Endothelial cell of umbilical vein (primary cell): ENCODE data around the gene SAT2. TPM values are rescaled to one million over a fixed set of nuclear protein-coding genes. Genes with fewer than 3 reads are reported as not detected.

Experiments used
- BruUV-seq: library from RNA; stranded (reverse); fragments of 400-500 nt; replicated peaks from 2 replicates; lab custom pipeline; 2021; lab: Mats Ljungman, UMichigan
- CTCF ChIA-PET: fragments of 300-600, 350-600 bp; sonication (Branson Sonifier 250); formaldehyde crosslinking; loops from one replicate; lab custom pipeline; 2021; ENCODE audit warnings: antibody characterized with exemption, inconsistent platforms; lab: Charles Lee
- POLR2A ChIA-PET: fragments of 300-600, 350-600 bp; sonication (Branson Sonifier 250); formaldehyde crosslinking; loops from one replicate; lab custom pipeline; 2021; ENCODE audit warnings: antibody characterized with exemption, inconsistent platforms; lab: Charles Lee
- DNase-seq: peaks from one replicate; pipeline ENCODE4 v3.0.0-alpha.2; 2011; ENCODE audit warnings: low read depth, low spot score
- FAIRE-seq: peaks from 2 replicates; lab custom pipeline; 2011; peaks lifted over from hg19 to GRCh38; lab: Jason Lieb, UNC
- H2AFZ ChIP-seq: 2 replicates; pipeline ENCODE4 v1.6.0; 2012; ENCODE audit warnings: low read depth, low read length, control low read depth, inconsistent platforms
- H3K27ac ChIP-seq: 2 replicates; pipeline ENCODE4 v1.5.1; 2011; ENCODE audit warnings: low read depth, mild to moderate bottlenecking, control low read depth, low read length, moderate library complexity; ENCODE audit not compliant: insufficient read depth
- H3K27me3 ChIP-seq, 2 experiments: 2 replicates each; pipeline versions ENCODE4 v1.6.0 to v1.6.1; 2011; ENCODE audit warnings: low read length in 2 of 2, mixed read lengths in 1 of 2; ENCODE audit not compliant: control insufficient read depth in 2 of 2, insufficient read depth in 2 of 2
- H3K36me3 ChIP-seq, 2 experiments: 2 replicates in 1 of 2; 3 replicates in 1 of 2; pipeline ENCODE4 v1.5.1; 2011; ENCODE audit warnings: low read length in 2 of 2, mild to moderate bottlenecking in 1 of 2, moderate library complexity in 1 of 2; ENCODE audit not compliant: control insufficient read depth in 2 of 2, insufficient read depth in 2 of 2; ENCODE audit errors: extremely low read depth in 1 of 2
- H3K4me1 ChIP-seq: 3 replicates; pipeline ENCODE4 v1.5.1; 2011; ENCODE audit warnings: mild to moderate bottlenecking, low read length; ENCODE audit not compliant: control insufficient read depth, insufficient read depth; ENCODE audit errors: extremely low read depth
- H3K4me2 ChIP-seq: 2 replicates; pipeline ENCODE4 v1.6.1; 2011; ENCODE audit warnings: low read length, control low read depth, mixed read lengths; ENCODE audit not compliant: insufficient read depth
- H3K4me3 ChIP-seq, 3 experiments: fragments of 200-600 bp in 1 of 3; sonication (generic), shearing (Covaris generic) in 1 of 3; replicated peaks in 1 of 3; 2 replicates each; pipeline ENCODE4 v1.5.1; 2011 to 2016; ENCODE audit warnings: control low read depth in 3 of 3, low read length in 3 of 3, mild to moderate bottlenecking in 2 of 3, inconsistent platforms in 1 of 3, low read depth in 1 of 3, moderate library complexity in 1 of 3; ENCODE audit not compliant: insufficient read depth in 1 of 3
- H3K79me2 ChIP-seq: 2 replicates; pipeline ENCODE4 v1.6.0; 2012; ENCODE audit warnings: low read length, inconsistent platforms; ENCODE audit not compliant: control insufficient read depth, insufficient read depth
- H3K9ac ChIP-seq: replicated peaks from 2 replicates; pipeline ENCODE3; 2011; ENCODE audit warnings: low read length, control low read depth; ENCODE audit not compliant: insufficient read depth; ENCODE audit errors: extremely low read depth
- H3K9me1 ChIP-seq: replicated peaks from 3 replicates; pipeline ENCODE4 v1.6.0; 2011; ENCODE audit warnings: mild to moderate bottlenecking, low read length; ENCODE audit not compliant: control insufficient read depth, insufficient read depth; ENCODE audit errors: extremely low read depth
- H3K9me3 ChIP-seq: replicated peaks from 2 replicates; pipeline ENCODE4 v1.5.1; 2012; ENCODE audit warnings: low read length, inconsistent platforms; ENCODE audit not compliant: control insufficient read depth, insufficient read depth
- H4K20me1 ChIP-seq: replicated peaks from 2 replicates; pipeline ENCODE3; 2011; ENCODE audit warnings: mild to moderate bottlenecking, low read length; ENCODE audit not compliant: control insufficient read depth, insufficient read depth; ENCODE audit errors: extremely low read depth
- CTCF ChIP-seq, 2 donors: IDR thresholded peaks; 1 replicate in 1 of 2; 2 replicates in 1 of 2; pipeline ENCODE4 v1.5.1; 2011; ENCODE audit warnings: low read length in 2 of 2, mild to moderate bottlenecking in 2 of 2, moderate library complexity in 2 of 2, control low read depth in 1 of 2, inconsistent platforms in 1 of 2, low read depth in 1 of 2; ENCODE audit not compliant: insufficient read depth in 1 of 2; ENCODE audit errors: extremely low read depth in 1 of 2
- EZH2 ChIP-seq: IDR thresholded peaks from 2 replicates; pipeline ENCODE4 v1.6.1; 2012; ENCODE audit warnings: borderline replicate concordance, low read depth, mild to moderate bottlenecking, moderate library complexity, low read length, inconsistent platforms; ENCODE audit not compliant: severe bottlenecking
- FOS ChIP-seq: IDR thresholded peaks from 2 replicates; pipeline ENCODE4 v1.6.1; 2011; ENCODE audit warnings: mild to moderate bottlenecking, low read length, moderate library complexity, borderline replicate concordance; ENCODE audit not compliant: insufficient read depth
- GATA2 ChIP-seq: IDR thresholded peaks from 2 replicates; pipeline ENCODE4 v1.7.0; 2011; ENCODE audit warnings: low read depth, mild to moderate bottlenecking, moderate library complexity, mixed read lengths, low read length; ENCODE audit not compliant: insufficient read length, insufficient read depth
- JUN ChIP-seq: IDR thresholded peaks from 2 replicates; pipeline ENCODE4 v1.6.1; 2011; ENCODE audit warnings: borderline replicate concordance, low read depth; ENCODE audit not compliant: insufficient read length, insufficient read depth
- MAX ChIP-seq: IDR thresholded peaks from 2 replicates; pipeline ENCODE4 v1.6.1; 2011; ENCODE audit not compliant: insufficient read depth, insufficient read length
- MYC ChIP-seq: IDR thresholded peaks from one replicate; pipeline ENCODE4 v1.6.1; 2011; ENCODE audit warnings: mild to moderate bottlenecking, low read depth, low read length
- POLR2A ChIP-seq: IDR thresholded peaks from 2 replicates; pipeline ENCODE4 v1.6.1; 2012; ENCODE audit warnings: low read depth, mild to moderate bottlenecking, control low read depth, low read length
- POLR2AphosphoS5 ChIP-seq: IDR thresholded peaks from 2 replicates; pipeline ENCODE4 v1.6.1; 2012; ENCODE audit warnings: low read depth, mild to moderate bottlenecking, control low read depth, low read length, moderate library complexity; ENCODE audit not compliant: insufficient read depth
- dilution Hi-C: fragments of 300-500 bp; cut with MboI; formaldehyde crosslinking; loops from one replicate; pipeline ENCODE4 v1.15.0; 2019; ENCODE audit warnings: low sequenced_read_pairs; ENCODE audit not compliant: extremely low pct_ligation_motif_present
- intact Hi-C: fragments of 100-400 bp; cut with micrococcal nuclease; formaldehyde crosslinking; loops from one replicate; pipeline ENCODE4 v1.10.0; 2022
- polyA plus RNA-seq, 4 experiments: library from polyadenylated mRNA; depleted of rRNA in 3 of 4; stranded (reverse) in 3 of 4; unstranded in 1 of 4; fragments of >200 nt; gene quantifications; 2 replicates each; pipeline versions ENCODE4 v1.2.1 to v1.2.3, GENCODE V29; 2011 to 2012; ENCODE audit warnings: missing spikeins in 1 of 4
- total RNA-seq: library from RNA; stranded (reverse); gene quantifications from 2 replicates; pipeline ENCODE4 v1.2.3, GENCODE V29; 2021

Gene SAT2
- total and polyA plus RNA-seq, 2 donors (not counting 3 experiments of a cell fraction or from before 2014, with no cell fraction given) = 38.0 to 51.8 TPM

GRCh38 chr17:7610641-7611040 is 17.0 kb downstream of the SAT2 start:
- Histone ChIP-seq H3K4me2 (no peak overlapping the region), H3K27ac (no peak overlapping the region), H3K4me1 (peaks cover 24% of the 10 kb centered on the region), H3K9me1 (no peaks in the 10 kb centered on the region), H3K4me3 (no peak overlapping the region), H4K20me1 (peaks cover 3% of the 10 kb centered on the region), H3K79me2 (peaks cover 52% of the 10 kb centered on the region), H2AFZ (no peak overlapping the region), H3K9me3 (no peaks in the 10 kb centered on the region), H3K36me3 (peaks cover under 1 to 2% of the 10 kb centered on the region in 2 experiments), H3K27me3 (no peaks in the 10 kb centered on the region), H3K9ac (no peak overlapping the region)
- no peak for TF ChIP-seq GATA2
- TF ChIP-seq POLR2AphosphoS5 = no peak
- no peak for TF ChIP-seq CTCF (IDR thresholded peaks at IDR 0.05; ENCODE audit: extremely low read depth in 1 of 2, insufficient read depth in 1 of 2, low read depth in 1 of 2, low read length in 2 of 2)
- no peak for TF ChIP-seq MAX
- TF ChIP-seq JUN = no peak
- no peak for TF ChIP-seq EZH2
- TF ChIP-seq MYC = no peak
- TF ChIP-seq FOS = no peak
- no peak for TF ChIP-seq POLR2A
- ChIA-PET POLR2A (no interaction called here), CTCF (interaction anchor here (1.8 kb wide), 1 partner anchor 21 kb away, joined by 6 read pairs; no protein-coding TSS in a partner anchor)
- no TSS peak for BruUV-seq
- DNase-seq = no peak
- no peak for FAIRE-seq
- intact Hi-C loops (loop anchor here (10.0 kb wide), 1 partner anchor 234 kb away; no protein-coding TSS in a partner anchor), dilution Hi-C loops (no loop called here)
